GM21619 (cell line): ENCODE measurements around the gene CAPN13.

ENCODE experiments used
- ATAC-seq: cut with Tn5 transposase; IDR thresholded peaks from one replicate; pipeline ENCODE4 v1.9.1; 2021; ENCODE audit not compliant: unreplicated experiment

The CAPN13 gene

DNA sequence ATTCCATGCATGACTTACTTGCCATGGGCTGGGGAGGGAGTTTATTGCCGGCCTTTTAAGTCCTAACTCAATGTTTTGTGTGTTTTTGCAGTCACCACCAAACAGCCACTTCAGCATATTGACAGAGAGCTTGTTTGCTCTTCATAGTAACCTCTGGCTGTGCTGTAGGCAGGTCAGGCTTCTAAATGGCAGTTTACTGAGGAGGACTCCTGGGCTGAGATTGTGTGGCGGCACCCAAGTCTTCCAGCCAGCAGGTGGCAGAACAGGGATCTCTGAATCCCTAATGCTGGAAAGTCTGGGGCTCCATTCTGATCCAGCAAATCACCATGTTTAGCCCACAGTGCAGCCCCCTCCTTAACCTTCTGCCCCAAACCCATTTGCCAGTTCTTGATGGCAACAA is 121.2 kb downstream of the CAPN13 start:
- no peak for ATAC-seq

DNA sequence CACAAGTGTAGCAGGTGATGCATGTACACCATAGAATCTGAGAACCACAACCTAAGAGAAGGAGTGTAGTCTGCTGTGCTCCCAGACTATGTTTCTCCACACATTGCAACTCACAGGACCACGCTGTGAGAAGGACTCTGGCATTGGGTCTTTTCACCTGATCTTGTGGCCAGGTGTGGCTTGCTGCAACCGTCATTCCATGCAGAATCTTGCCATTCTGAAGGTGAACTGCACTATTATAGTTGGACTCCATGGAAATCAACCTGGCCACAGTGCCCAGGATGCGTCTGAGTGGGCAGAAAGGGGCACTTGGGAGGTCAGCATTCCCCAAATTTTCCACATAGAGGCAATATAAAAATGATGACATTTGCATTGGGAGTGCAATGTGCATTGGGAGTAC is 122.2 kb downstream of the CAPN13 start:
- ATAC-seq, result no peak

DNA sequence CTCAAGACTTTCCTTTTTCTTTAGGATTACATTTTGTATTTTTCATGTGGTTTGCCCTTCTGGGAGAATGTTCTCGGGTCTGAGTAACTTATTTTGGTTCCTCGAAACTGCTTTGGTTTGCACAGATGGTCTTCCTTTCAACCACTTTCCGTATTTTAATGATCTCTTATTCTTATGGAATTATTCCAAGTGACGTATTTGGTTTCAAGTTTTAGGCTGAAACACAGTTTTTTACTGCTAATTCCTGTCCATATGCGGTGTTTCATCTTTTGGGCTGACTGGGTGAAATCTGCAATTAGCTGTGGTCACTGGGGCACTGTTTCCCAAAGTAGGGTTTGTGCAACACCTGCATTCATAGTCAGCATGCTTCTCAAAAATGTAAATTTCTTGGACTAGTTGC is 122.7 kb downstream of the CAPN13 start:
- no peak for ATAC-seq

DNA sequence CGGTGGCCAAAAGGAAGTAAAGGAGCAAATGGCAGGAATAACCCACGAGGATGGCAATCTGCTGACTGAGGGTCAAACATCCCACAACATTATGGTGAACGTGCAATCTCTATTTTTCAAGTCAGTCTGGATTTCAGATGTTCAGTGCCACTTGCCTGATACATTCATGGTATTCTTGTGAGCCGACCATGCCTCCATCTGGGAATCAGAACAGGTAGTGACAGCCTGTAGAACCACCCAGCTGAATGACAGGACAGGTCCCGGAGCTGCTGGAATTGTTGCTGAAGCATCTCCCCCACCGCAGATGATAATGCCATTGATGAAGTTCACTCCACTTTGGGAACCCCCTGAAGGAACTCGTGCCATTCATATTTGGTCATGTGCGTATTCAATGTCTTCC is 123.2 kb downstream of the CAPN13 start:
- ATAC-seq, result no peak

DNA sequence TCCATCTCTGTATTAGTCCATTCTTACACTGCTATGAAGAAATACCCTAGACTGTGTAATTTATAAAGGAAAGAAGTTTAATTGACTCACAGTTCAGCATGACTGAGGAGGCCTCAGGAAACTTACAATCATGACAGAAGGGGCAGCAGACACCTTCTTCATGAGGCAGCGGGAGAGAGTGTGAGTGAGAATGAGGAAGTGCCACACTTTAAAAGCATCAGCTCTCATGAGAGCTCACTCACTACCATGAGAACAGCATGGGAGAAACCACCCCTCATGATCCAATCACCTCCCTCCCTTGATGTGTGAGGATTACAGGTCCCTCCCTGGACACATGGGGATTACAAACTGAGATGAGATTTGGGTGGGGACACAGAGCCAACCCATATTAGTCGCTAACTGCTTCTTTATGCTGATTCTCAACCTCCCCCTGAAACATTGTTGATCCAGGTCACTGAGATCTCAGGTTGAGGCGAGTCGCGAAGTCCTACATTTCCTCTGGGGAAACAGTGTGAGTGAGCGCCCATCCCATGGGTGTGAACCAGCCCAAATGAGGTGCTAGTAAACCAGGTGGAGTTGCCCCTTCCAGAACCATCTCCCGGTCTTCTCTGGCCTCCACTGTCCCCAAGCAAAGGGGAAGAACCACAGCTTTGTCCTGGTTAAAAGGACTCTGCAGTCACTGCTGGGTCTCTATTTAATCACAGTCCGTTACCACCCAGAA is 123.8 kb downstream of the CAPN13 start:
- no peak for ATAC-seq

DNA sequence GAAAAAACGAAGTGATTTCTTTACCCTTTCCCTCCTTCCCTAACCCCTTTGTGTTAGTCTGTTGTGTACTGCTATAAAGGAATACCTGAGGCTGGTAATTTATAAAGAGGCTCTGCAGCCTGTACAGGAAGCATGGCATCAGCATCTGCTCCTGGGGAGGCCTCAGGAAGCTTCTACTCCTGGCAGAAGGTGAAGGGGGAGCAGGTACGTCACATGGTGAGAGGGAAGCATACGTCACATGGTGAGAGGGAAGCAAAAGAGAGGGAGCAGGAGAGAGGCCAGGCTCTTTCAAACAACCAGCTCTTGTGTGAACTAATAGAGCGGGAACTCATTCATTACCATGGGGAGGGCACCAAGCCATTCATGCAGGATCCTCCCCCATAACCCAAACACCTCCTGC is 126.2 kb downstream of the CAPN13 start:
- ATAC-seq, result no peak

DNA sequence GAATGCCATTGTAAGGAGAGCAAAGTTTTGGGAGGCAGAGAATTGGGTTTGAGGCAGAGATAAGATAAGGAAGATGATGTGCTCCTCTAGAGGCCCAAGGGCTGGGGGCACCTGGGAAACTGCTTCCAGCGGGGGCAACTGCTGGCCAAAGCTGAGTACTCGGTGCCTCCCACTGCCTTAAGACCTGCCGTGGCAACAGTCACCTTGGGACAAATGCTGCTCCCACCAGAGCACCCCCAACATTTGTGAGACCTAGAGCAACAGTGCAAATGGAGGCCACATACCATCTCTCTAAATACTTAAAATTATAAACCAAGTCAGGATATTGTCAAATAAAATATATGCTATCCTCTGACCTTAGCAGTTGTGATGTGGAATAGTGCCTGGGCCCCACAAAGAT is 127.1 kb downstream of the CAPN13 start:
- ATAC-seq, result no peak

DNA sequence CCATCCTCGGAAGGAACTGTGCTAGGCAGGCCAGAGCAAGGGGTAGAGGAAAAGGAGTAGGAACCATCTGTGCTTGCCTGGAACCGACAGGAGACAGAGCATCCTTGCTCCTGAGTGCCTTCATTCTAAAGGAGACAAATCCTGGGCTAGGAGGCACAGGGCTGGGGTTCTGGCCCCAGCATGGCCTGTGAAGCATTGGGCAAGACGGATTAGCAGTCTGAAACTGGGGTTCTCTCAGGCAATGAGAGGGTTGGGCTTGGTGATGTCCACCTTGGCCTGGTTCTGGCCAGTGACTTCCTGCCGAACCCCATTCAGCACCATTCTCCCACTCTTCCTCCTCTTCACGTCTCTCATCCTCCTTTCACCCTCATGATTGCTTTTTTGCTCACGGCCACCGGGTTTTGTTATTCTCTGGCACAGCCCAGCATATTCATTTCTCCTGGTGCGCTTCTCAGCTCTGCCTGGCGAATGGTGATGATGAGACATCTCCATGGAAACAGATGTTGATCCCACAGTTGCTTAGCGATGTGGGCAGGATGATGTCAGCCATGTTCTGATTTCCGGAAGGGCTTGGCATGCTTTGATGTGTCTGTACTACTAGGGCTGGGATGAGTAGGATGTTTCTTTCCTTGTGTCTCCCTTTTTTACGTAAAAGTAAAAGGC is 127.7 kb downstream of the CAPN13 start:
- ATAC-seq, result no peak

DNA sequence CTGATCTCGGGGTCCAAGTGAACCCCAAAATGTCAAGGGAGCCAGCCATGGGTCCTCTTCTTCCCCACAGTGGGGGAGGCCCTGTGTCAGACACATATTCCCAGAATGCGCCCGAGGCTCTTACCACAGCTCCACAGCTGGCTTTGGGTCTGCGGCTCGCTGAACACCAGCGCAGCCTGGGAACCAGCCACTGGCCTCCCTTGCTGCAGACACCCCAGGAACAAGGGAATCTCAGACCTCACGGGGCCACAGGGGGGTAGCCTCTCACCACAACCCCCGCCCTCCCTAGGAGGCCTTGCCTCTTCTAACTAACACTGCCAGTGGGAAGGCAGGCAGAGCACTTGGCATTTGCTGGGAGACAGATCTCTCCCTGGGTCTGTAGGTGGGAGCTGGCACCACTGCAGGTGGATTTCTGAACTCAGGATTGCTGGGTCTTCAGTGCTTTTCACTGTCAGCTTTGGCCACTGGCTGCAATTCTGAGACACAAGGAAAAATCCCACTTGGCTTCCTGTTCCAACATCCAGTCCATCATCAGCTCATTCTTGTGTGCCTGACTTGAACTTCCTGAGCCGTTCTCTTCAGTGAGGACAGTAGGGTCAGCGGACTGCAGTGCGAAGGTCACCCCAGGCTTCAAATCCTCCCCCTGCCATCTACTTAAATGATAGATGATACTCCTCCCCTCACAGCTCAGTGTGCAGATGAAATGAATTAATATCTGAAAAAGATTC is 128.7 kb downstream of the CAPN13 start:
- ATAC-seq, result no peak

DNA sequence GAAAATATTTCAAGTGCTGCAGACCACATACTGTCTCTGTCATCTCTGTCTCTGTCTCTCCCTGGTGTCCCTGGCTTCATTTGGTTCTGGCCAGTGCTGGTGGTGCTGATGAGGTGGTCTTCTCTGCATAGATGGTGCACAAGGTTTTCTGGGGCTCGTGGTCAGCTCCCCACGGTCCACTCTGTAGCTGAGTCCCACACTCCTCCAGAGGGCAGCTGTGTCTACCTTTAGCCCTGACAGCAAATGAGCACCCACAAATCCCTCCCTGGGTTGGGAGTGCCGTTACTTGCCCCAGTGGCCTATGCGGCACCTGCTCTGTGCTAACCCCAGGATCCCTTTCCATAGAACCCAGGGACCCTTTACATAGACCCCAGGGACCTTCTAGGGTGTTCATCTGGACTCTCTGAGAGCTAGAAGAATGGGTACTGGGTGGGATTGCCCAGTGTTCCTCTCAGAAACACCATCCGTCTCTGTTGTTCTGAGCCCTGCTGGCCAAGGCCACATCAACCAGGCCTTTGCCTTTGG is 129.3 kb downstream of the CAPN13 start:
- ATAC-seq, result no peak

DNA sequence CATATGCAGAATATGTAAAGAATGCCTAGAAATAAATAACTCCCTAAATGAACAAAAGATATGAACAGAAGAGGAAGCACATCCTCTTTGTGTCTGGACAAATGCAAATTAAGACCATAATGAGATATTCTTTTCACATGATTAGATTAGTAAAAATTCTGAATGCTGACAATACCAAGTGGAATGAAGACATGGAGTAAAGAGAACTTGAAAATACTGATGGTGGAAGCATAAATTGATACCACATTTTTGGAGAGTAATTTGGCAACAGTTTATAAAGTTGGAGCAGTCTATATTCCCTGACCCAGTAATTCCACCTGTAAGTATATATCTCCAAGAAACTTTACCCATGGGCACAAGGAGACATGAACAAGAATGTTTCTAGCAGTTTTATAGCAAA is 130.0 kb downstream of the CAPN13 start:
- no peak for ATAC-seq

DNA sequence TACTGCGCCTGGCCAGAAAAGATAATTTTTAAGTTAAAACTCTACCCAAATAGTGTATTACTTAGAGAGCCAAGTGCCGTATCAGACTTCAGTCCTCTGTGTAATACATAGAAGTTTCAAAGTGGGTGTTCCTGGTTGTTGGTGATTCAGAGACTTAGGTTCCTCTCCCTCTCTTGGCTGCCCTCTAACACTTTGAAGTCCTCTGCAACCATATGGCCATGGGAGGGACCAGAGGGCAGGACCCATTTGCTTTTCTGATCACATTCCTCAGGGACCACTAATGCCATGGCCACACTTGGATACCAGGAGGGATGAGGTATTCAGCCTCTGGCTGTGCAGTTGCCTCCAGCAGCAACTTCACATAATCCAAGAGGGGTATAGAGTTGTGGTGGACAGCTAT is 131.5 kb downstream of the CAPN13 start:
- ATAC-seq, result no peak

DNA sequence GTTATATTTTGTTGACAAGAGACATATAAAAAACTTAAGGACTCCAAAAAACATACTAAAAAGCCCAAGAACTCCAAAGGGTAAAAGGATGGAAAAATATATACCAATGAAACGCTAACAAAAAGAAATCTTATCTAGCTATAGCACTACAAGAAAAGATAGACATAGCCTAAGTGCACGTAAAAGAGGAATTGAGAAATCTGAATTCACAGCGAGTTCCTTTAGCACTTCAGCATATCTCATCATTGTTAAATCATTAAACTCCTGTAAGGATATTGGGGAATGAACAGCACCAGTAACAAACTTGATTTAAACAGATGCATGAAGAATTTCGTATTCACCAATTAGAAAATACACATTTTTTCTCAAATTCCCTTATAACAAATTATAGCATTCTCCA is 134.1 kb downstream of the CAPN13 start:
- no peak for ATAC-seq
